HG03064 (cell line): Measurements from ENCODE around the gene DST.

Experiments used
- ATAC-seq: cut with Tn5 transposase; IDR thresholded peaks from one replicate; pipeline ENCODE4 v1.9.1; 2021; ENCODE audit warnings: low read depth; ENCODE audit not compliant: unreplicated experiment

The DST gene

DNA sequence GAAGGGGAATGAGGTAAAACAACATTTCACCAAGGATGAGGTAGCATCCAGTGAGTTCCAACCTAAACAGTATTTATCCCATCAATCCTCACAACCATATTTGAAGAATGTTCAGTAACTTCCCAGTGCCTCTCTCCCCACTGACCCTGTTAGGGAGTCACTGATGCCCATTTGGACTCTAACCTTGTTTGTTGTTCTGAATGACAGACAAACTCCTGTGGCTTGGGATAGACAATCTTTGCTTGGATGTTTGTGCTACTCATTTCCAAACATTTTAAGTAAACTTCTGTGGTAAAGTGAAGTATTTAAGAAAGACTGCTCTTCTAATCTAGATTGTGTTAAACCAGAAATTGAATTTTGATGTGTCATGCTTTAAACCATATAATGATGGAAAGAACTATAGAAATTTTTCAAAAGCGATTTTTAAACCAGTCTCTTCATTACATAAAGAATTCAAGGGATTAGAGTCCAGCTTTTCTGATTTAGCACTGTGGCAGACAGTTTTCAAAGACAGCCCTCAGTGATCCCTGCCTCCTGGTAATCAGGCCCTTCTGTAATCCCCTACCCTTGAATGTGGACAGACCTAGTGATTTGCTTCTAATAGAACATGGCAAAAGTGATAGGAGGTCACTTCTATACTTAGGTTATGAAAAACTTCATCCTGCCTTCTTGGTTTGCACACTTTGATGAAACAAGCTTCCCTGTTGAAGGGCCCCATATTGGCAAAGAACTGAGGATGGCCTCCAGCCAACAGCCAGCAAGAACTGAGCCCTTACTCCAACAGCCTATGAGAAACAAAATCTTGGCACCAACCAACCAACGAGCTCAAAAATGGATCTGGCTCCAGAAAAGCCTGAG lies 191.6 kb downstream of the DST start:
- ATAC-seq: no peak

DNA sequence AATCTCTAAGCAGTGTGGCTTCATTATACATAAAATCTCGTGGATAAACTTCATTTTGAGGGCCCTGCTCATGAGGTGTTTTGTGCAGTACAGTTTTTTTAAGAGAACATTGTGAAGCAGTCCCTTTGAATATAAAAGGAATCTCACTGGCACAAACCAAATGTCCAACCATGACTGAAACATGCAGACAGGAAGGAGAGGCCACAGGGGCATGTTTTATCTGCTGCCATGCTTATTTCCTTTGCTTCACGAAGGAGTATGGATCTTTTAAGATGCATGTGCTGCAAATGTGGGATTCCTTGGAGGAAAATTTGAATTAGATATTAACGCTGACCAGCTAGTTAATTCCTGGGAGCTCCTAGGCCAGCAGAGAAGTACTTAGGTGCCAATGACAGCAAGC lies 192.3 kb downstream of the DST start:
- no peak for ATAC-seq

DNA sequence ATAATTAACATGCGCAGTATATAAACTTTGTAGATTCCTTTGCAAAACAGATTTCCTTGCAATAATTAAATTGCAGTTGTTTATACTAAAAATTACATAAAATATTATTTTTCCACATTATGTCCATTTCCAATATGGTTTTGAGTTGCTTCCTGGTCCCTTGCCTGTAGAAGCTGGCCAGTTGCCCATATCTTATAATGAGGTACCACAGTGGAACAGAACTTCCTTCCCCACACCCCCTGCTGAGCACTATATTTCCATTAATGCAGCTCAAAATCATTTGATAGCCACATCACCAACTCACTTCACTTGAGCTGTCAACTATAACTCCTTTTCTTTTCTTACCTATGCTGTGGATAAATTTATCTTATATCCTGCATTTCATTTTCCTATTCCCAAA lies 194.6 kb downstream of the DST start:
- no peak for ATAC-seq

- no peak for ATAC-seq
These were observed 196.9 kb downstream of the DST start for GRCh38 chr6:56445818-56446217.

- ATAC-seq: no peak
These were observed 197.8 kb downstream of the DST start for GRCh38 chr6:56444855-56445254.

- ATAC-seq: no peak
These were observed 202.1 kb downstream of the DST start for GRCh38 chr6:56440551-56440981.

- no peak for ATAC-seq
These were observed 205.4 kb downstream of the DST start for GRCh38 chr6:56437171-56437900.

GRCh38 chr6:56435754-56436153 lies 206.9 kb downstream of the DST start:
- ATAC-seq: no peak

- no peak for ATAC-seq
These were observed 207.4 kb downstream of the DST start for GRCh38 chr6:56435326-56435725.

DNA sequence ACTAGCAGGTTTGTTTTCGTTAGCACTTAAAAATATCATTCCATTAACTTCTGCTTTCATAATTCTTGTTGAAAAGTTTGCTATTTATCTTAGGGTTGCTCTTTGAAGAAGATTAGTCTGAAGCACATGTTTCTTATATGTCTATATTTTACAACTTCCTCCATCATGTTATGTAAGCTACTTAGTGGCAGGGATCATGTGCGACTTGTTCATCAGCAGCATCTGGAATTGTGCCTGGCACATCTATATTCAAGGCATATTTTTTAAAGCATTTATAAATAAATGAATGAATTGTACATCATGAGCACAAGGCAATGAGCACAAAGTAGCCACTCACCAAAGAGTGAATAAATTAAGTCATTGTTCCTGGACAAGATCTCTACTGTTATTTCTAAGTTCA lies 208.1 kb downstream of the DST start:
- no peak for ATAC-seq

DNA sequence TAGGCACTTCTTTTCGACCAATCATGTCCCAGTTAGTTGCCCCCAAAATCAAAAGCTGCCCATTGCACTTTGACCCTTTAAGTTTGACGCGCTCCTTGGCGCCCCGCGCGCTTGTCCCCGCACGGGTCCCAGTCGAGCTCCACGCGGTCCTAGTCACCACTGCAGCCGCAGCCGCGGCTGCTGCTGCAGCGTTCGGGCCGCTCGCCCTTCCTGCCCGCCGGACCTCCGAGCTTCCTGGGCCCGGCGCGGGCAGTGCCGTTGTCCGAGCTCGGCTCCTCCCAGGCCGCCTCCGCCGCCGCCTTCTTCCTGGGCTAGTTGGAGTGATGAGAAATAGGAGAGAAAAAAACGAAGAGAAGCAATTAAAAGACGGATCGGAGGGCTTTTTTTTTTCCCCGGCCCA lies 209.6 kb downstream of the DST start:
- no peak for ATAC-seq

- no peak for ATAC-seq
These were observed 210.5 kb downstream of the DST start for GRCh38 chr6:56432194-56432593.

- ATAC-seq: no peak
These were observed 211.8 kb downstream of the DST start for GRCh38 chr6:56430629-56431600.

DNA sequence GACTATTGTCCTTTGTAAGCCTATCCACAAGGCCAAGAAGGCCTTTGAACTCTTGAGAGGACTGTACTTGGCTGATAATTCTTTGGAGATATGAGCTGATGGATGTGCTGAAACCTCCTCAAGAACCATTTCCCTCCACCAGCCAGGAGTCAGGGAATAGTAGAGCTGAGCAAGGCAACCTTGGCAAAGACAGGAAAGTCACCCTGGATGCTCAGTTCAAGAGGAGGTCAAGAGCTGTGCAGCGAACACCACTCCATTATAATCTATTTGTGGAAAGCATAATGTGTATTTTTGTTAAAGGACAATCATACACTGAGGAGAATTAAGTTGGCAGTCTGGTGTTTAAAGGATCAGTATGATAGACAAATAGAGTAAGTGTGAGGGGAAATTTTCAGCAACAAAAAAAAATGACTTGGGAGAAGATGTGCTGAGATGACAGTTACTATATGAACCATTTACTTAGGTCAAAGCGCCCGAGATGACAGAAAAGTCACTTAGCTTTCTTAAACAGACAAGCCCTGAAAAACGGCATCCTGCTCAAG lies 218.1 kb downstream of the DST start:
- ATAC-seq: no peak

DNA sequence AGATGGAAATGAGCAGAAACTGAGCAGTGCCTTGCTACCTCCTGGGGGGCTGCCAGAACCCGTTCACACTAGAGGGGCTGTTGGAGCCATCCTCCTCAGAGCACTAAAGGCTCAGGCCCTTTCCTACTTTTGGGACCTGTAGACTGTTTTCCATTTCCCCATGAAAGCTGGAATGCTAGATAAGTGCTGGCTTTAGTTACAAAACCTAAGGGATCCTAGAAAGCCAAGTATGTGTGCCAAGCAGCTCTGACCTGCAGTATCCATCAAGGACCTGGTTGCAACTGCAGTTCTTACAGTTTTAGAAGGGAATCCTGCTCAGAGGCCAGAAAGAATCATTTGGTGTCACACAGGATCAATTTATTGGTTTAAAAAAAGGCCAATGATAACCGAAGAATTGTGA lies 218.6 kb downstream of the DST start:
- no peak for ATAC-seq

DNA sequence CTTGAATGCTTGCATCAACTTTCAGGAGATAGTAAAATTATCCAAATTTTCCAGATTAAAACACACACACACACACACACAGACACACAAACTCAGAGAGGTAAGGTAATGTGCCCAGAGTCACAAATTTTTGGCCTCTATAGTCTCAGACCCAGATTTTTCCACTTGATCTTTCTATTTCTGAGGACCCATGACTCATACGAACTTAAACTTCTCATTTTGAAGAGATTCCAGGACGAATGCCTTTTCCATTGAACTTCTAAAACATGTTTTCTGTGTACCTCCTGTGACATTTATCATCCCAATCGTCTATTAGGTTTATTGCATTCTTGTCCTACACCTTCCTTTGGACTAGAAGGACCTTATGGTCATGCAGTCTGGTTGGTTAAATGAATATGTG lies 222.4 kb downstream of the DST start:
- ATAC-seq: no peak

- ATAC-seq: no peak
These were observed 223.5 kb downstream of the DST start for GRCh38 chr6:56419191-56419590.

DNA sequence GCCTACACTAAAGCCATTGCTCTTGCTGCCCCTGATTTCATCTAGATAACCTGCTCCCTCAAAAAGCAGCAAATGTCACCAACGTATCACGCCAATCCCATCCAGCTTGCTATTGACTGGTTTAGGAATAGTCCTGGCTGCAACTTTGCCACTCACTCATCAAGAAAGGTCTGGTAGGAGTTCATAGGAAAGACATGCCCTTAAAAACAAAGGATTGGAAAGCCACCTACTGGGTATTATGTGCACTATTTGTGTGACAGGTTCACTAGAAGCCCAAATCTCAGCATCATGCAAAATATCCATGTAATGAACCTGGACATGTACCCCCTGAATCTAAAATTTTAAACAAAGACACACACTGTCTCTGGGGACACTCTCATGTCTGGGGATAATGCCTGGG lies 224.9 kb downstream of the DST start:
- no peak for ATAC-seq

DNA sequence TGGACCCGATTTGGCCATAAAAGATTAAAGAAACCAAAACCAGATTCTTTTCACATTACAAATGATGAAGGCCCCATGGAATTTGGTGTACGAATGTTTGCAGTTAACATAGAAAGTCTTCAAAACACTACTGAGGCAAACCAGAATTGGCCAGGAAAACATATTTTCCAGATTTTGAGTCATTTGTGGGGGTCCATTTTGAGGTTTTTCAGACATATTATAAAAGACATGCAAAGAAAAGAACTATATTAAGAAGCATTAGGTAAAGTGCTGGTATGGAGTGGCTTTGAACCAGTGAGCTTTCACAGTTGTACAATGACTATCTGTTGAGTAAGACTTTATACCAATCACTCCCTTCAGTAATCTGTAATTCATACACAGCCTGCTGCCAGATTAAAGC lies 226.4 kb downstream of the DST start:
- no peak for ATAC-seq

GRCh38 chr6:56408976-56409375 lies 233.7 kb downstream of the DST start:
- ATAC-seq: no peak
